WI38 (cell line): Measurements from ENCODE around the gene NACC2.

Experiments
- H3K4me3 ChIP-seq: 2 replicates; pipeline ENCODE4 v1.5.1; 2011; ENCODE audit warnings: low read depth, mild to moderate bottlenecking, control low read depth, low read length
- CTCF ChIP-seq: IDR thresholded peaks from 2 replicates; pipeline ENCODE4 v1.5.1; 2012; ENCODE audit warnings: low read depth, mild to moderate bottlenecking, control low read depth, low read length

Gene NACC2

GRCh38 chr9:136024286-136024685 lies 70.8 kb downstream of the NACC2 start:
- H3K4me3 ChIP-seq, result no peak overlapping the region
- TF ChIP-seq CTCF, result no peak

GRCh38 chr9:136023410-136024225 lies 71.5 kb downstream of the NACC2 start:
- no peak overlapping the region for H3K4me3 ChIP-seq
- no peak for TF ChIP-seq CTCF

GRCh38 chr9:136022731-136023409 lies 72.2 kb downstream of the NACC2 start:
- TF ChIP-seq CTCF, result no peak

GRCh38 chr9:136021872-136022681 lies 73.0 kb downstream of the NACC2 start:
- no peak overlapping the region for H3K4me3 ChIP-seq
- no peak for TF ChIP-seq CTCF

More at GRCh38 chr9:136022731-136023409, 72.2 kb downstream of the NACC2 start:
- no peak overlapping the region for H3K4me3 ChIP-seq

- TF ChIP-seq CTCF, result no peak
Observed at GRCh38 chr9:136021171-136021871, 73.8 kb downstream of the NACC2 start.

GRCh38 chr9:136020671-136021070 lies 74.4 kb downstream of the NACC2 start:
- TF ChIP-seq CTCF, result no peak
- H3K4me3 ChIP-seq, result no peak overlapping the region

More at GRCh38 chr9:136021171-136021871, 73.8 kb downstream of the NACC2 start:
- H3K4me3 ChIP-seq, result no peak overlapping the region
